Thymus (tissue), 11 donors: ENCODE data around the gene KCNJ4. TPM values are rescaled to one million over a fixed set of nuclear protein-coding genes. Genes with fewer than 3 reads are reported as not detected.

Experiments
- DNase-seq, 9 donors: peaks; one replicate each; pipeline ENCODE4 v3.0.0-alpha.2; 2013; ENCODE audit warnings: low spot score in 9 of 9, low read depth in 6 of 9, missing footprints in 1 of 9
- H3K27ac ChIP-seq, 2 donors: one replicate each; pipeline ENCODE4 v1.5.1; 2013; ENCODE audit warnings: control low read depth in 1 of 2, low read depth in 1 of 2, low read length in 1 of 2, mild to moderate bottlenecking in 1 of 2, moderate library complexity in 1 of 2
- H3K27me3 ChIP-seq, 2 donors: one replicate each; pipeline ENCODE4 v1.5.1; 2013; ENCODE audit warnings: low read length in 1 of 2; ENCODE audit not compliant: control insufficient read depth in 2 of 2, insufficient read depth in 1 of 2
- H3K36me3 ChIP-seq, 2 donors: one replicate each; pipeline ENCODE4 v1.5.1; 2013; ENCODE audit warnings: low read length in 1 of 2, mild to moderate bottlenecking in 1 of 2, moderate library complexity in 1 of 2; ENCODE audit not compliant: control insufficient read depth in 2 of 2, insufficient read depth in 2 of 2
- H3K4me1 ChIP-seq, 2 donors: one replicate each; pipeline ENCODE4 v1.5.1; 2013; ENCODE audit warnings: low read length in 2 of 2; ENCODE audit not compliant: control insufficient read depth in 2 of 2, insufficient read depth in 2 of 2
- H3K4me3 ChIP-seq, 2 donors: one replicate each; pipeline ENCODE4 v1.5.1; 2013; ENCODE audit warnings: low read length in 2 of 2, control low read depth in 1 of 2, mild to moderate bottlenecking in 1 of 2
- H3K9me3 ChIP-seq, 2 donors: one replicate each; pipeline ENCODE4 v1.5.1; 2013; ENCODE audit warnings: low read length in 1 of 2, mild to moderate bottlenecking in 1 of 2; ENCODE audit not compliant: control insufficient read depth in 2 of 2, insufficient read depth in 1 of 2
- WGBS: extraction: QIAGEN DNeasy Blood & Tissue Kit; methylation state at CpG from one replicate; pipeline ENCODE4 v1.1.7; 2013; 5-methylcytosine and 5-hydroxymethylcytosine counted together
- polyA plus RNA-seq: library from polyadenylated mRNA; stranded (reverse); fragments of 200-250 nt; gene quantifications from one replicate; pipeline ENCODE4 v1.2.3, GENCODE V29; 2013
- total RNA-seq: library from RNA; stranded (reverse); fragments of 120-200 nt; gene quantifications from one replicate; pipeline ENCODE4 v1.2.4, GENCODE V29; 2013
- donor health status: healthy.

KCNJ4 gene
- total and polyA plus RNA-seq, 2 donors: 0.32 to 0.66 TPM

DNA sequence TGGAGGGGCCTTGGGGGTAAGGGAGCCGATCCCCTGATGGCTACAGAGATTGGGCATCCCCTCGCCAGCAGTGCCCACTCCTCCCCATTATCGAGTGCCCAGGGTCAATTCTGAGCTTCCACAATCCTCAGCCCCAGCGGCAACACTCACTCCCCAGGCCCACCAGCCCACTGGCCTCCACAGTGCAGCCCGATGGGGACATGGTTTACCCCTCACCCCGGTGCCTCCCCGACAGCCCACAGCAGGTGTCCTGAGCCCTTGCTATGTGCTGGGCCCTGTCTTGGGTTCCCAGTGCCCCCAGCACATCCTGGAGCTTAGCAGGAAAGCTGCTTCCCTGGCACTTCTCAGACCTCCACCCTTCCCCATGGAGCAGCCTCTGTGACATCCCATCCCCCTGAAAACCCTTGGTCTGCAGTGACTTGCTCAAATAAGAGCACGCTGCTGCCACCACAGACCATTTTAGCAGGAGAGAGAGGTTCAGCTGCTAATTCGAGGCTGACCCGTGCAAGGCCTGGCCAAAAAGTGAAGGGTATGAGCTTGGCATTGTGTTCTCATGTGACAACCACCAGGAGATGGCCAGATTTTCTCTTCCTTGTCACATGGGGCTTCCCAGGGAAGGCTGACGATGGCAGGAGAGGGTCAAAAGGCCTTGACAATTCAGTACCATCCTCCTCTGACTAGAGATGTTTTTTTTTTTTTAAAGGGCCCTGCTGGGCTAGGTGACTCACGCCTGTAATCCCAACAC lies 23.6 kb downstream of the KCNJ4 start:
- Histone ChIP-seq H3K4me3 (no peak overlapping the region), H3K36me3 (peaks cover 0 to 15% of the 10 kb centered on the region in 2 donors), H3K27ac (no peak overlapping the region), H3K4me1 (no peaks in the 10 kb centered on the region), H3K9me3 (no peaks in the 10 kb centered on the region), H3K27me3 (no peaks in the 10 kb centered on the region)
- DNase-seq: no peak
- WGBS: 97% methylated on average over 12 of the region's 12 CpGs

DNA sequence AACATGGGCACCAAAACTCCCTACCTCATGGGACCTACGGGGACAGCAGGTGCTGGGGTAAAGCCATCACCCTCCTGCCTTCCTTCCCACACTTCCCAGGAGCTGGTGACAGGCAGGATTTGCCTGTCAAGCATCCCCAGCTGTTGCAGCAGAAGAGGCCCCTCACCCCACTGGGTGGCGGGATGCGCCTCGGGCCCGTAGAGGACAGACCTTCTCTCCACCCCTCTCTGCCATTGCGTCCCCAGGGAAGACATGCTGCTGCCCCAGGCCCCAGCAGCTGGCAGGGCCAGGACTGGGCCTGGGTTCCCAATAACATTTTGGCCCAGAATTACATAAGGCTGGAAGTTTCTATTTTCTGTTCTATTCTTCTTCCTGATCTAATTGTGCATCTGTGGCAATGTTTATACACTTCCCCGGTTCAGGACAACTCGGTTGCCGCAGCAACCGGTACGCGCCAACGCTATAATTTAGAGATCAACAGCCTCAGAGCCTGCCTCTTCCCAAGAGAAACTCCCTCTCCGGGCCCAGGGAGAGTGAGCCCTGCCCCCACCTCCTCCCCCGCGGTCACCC lies 25.4 kb downstream of the KCNJ4 start:
- 88% methylated on average over 16 of the region's 16 CpGs for WGBS
- no peaks in the 10 kb centered on the region for H3K4me1 ChIP-seq
- no peak for DNase-seq

DNA sequence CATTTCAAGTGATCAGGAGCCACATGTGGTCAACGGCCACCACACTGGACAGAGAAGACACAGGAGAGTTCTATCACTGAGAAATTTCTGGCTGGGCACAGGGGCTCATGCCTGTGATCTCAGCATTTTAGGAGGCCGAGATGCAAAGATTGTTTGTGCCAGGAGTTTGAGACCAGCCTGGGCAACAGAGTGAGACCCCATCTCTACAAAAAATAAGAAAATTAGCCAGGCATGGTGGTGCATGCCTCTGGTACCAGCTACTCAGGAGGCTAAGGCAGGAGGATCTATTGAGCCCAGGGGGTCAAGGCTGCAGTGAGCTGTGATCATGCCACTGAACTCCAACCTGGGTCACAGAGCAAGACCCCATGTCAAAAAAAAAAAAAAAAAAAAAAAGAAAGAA lies 26.3 kb downstream of the KCNJ4 start:
- WGBS: 92% methylated on average over 2 of the region's 2 CpGs
- Histone ChIP-seq H3K36me3 (peaks cover 0 to 21% of the 10 kb centered on the region in 2 donors), H3K27me3 (no peaks in the 10 kb centered on the region), H3K4me1 (no peaks in the 10 kb centered on the region), H3K9me3 (no peaks in the 10 kb centered on the region), H3K27ac (no peak overlapping the region), H3K4me3 (no peak overlapping the region)
- DNase-seq: no peak

More for the DNA sequence above, 25.4 kb downstream of the KCNJ4 start:
- Histone ChIP-seq H3K36me3 (peaks cover 0 to 21% of the 10 kb centered on the region in 2 donors), H3K27ac (no peak overlapping the region), H3K27me3 (no peaks in the 10 kb centered on the region), H3K9me3 (no peaks in the 10 kb centered on the region), H3K4me3 (no peak overlapping the region)

DNA sequence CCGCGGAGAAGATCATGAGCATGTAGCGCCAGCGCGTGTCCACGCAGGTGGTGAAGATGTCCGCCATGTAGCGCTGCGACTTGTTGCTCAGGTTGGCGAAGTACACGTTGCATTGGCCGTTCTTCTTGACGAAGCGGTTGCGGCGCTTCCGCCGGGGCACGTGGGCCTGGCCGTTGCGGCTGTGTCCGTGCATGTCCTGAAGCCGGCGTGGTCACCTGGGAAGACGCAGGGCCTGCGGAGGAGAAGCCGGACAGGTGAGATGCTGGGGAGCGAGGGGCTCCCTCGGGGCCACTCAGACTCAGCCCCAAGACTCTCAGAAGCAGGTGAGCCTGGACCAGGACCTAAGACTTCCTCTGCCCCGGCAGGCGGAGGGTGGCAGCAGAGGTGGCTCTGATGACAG lies 27.1 kb downstream of the KCNJ4 start:
- 96% methylated on average over 31 of the region's 31 CpGs for WGBS
- Histone ChIP-seq H3K9me3 (no peaks in the 10 kb centered on the region), H3K27ac (no peak overlapping the region), H3K36me3 (peaks cover 0 to 21% of the 10 kb centered on the region in 2 donors), H3K4me3 (no peak overlapping the region), H3K4me1 (no peaks in the 10 kb centered on the region), H3K27me3 (no peaks in the 10 kb centered on the region)
- DNase-seq: no peak

DNA sequence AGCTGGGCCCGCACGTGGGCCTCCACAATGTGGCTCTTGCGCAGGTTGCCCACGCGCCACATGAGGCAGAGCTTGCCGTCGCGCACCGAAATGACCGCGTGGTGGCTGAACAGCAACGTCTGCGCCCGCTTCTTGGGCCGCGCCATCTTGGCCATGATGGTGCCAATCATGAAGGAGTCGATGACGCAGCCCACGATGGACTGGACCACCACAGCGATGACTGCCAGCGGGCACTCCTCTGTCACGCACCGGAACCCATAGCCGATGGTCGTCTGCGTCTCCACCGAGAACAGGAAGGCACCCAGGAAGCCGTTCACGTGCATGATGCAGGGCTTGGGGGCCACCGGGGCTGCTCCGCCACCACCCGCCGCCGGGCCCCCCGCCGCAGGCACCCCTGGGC lies 27.5 kb downstream of the KCNJ4 start:
- Histone ChIP-seq H3K27me3 (no peaks in the 10 kb centered on the region), H3K4me1 (no peaks in the 10 kb centered on the region), H3K9me3 (no peaks in the 10 kb centered on the region), H3K36me3 (peaks cover 0 to 21% of the 10 kb centered on the region in 2 donors), H3K4me3 (no peak overlapping the region), H3K27ac (no peak overlapping the region)
- DNase-seq: no peak
- whole genome bisulfite sequencing: 98% methylated on average over 36 of the region's 36 CpGs

DNA sequence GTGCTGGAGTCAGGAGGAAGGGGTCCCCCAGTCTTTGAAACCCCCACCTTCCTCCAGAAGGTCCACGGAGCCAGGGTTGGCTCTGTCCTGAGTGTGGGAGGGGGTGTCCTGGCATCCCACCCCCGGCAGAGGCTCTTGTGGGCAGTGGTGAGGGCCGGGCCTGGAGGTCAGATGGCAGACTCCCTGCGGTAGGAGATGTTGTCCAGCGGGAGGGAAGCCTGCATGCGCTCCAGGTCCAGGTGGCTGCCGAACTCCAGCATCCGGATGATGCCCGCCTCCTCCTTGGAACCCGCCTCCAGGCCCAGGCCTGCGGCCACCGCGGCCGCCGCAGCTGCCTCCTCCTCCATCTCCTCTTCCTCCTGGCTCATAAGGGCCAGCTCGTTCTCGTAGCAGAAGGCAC lies 28.4 kb downstream of the KCNJ4 start:
- no peak for DNase-seq
- 95% methylated on average over 17 of the region's 17 CpGs for WGBS

DNA sequence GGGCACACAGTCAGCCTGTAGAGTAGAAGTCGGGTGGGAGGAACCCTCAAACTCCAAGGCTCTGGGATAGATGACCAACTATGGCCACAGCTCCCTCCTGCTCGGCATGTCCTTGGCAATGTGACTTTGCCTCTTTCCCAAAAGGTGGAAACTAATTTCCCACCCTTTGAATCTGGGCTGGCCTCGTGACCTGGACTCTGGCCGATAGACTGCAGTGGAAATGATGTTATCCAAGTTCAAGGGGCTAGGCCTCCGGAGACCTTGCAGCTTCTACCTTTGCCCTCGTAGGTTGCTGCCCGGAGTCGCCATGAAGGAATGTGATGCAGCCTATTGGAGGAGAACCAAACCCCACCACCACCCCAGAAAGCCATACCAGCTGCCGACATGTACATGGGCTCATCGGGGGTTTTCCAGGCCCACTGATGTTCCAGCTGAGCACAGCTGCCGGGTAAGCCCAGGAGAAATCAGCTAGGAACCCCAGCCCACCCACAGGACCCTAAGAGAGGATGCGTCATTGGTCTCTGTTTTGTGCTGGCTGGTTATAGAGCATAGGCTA lies 30.4 kb downstream of the KCNJ4 start:
- DNase-seq: no peak
- Histone ChIP-seq H3K36me3 (peaks cover 0 to 21% of the 10 kb centered on the region in 2 donors), H3K9me3 (no peaks in the 10 kb centered on the region), H3K4me1 (no peaks in the 10 kb centered on the region), H3K27ac (no peak overlapping the region), H3K4me3 (no peak overlapping the region), H3K27me3 (no peaks in the 10 kb centered on the region)
- WGBS: 97% methylated on average over 12 of the region's 12 CpGs

More for the DNA sequence above, 28.4 kb downstream of the KCNJ4 start:
- Histone ChIP-seq H3K36me3 (peaks cover 0 to 21% of the 10 kb centered on the region in 2 donors), H3K27me3 (no peaks in the 10 kb centered on the region), H3K4me1 (no peaks in the 10 kb centered on the region), H3K9me3 (no peaks in the 10 kb centered on the region), H3K4me3 (no peak overlapping the region), H3K27ac (no peak overlapping the region)

DNA sequence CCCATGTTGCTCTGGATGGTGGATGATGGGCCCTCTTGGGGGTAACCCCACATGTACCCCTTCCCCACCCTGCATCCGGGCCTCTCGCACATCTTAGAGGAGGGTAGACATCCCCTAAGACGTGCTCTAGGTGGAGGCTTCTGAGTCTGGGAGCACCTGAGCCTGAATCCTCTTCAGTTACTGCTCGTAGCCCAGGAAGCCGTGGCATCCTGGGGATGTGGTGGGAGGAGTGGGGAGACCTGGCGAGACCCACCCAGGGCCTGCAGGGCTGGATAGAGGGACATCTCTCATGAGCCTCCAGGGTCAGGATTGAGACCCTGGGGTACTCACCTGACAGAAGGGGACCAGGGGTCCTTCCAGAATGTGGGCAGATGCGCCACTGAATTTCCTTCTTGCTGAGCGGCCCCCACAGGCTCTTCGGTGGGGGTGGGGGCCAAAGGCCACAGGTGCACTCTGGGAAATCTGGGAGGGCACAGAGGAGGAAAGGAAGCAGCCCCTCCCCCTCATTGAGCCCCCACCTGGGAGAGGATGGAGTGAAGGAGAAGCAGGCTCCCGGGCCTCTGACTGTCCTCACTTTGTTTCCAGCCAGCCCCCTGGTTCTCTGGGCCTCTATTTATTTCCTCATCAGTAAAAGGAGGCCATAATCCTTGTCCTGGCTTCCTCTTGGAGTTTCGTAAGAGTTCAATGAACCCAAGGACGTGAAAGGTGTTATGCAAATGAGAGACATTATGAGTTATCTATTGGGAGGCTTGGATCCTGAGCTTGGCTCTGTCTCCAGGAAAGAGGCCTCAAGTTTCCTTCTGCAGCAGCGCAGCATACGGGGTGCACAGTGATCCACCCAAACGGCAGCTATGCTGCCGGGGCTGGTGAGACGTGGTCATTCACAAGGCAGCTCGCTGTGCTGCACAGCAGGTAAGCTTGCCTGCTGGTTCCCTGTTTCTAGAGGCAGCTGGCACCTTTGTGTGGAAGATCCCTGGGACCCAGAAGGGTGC lies 31.2 kb downstream of the KCNJ4 start:
- H3K36me3 ChIP-seq: peaks cover 0 to 21% of the 10 kb centered on the region in 2 donors
- H3K9me3 ChIP-seq: no peaks in the 10 kb centered on the region
- no peaks in the 10 kb centered on the region for H3K27me3 ChIP-seq
- H3K27ac ChIP-seq: no peak overlapping the region
- peaks cover 0 to 1% of the 10 kb centered on the region in 2 donors for H3K4me1 ChIP-seq
- DNase-seq: no peak
- H3K4me3 ChIP-seq: no peak overlapping the region
- WGBS: 91% methylated on average over 18 of the region's 18 CpGs
